ENCODE measurements around the gene TEX14. TPM values are rescaled to one million over a fixed set of nuclear protein-coding genes. Genes with fewer than 3 reads are reported as not detected.

Gene TEX14
- polyA plus RNA-seq, 1 of the 3 experiments (the other 2 are of a cell fraction): 0.02 TPM

DNA sequence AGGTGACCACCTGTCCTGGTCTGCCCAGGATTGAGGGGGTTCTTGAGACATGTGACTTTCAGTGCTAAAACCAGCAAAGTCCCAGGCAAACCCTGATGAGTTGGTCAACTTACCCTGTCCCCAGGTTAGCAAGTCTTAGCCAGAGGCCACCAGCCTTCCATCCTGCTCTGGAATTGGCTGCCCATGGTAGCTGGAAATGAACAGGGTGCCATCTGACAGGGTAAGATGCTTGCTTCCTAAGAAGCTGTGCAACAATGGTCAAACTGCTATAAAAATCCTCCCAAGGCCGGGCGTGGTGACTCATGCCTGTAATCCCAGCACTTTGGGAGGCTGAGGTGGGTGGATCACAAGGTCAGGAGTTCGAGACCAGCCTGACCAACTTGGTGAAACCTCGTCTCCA, 154.6 kb downstream of the TEX14 start:
- Histone ChIP-seq H3K27me3 (ENCODE audit: insufficient read depth) (peaks cover 13% of the 10 kb centered on the region; the same call in 1 of the 2 replicates), H3K9ac (no peak overlapping the region), H3F3A (replicated peaks; ENCODE audit: insufficient read depth) (no peaks in the 10 kb centered on the region), H3K36me3 (replicated peaks in 1 of 2; ENCODE audit: control insufficient read depth in 1 of 2, insufficient read depth in 2 of 2, low read length in 1 of 2) (no peaks in the 10 kb centered on the region), H3K9me2 (no peaks in the 10 kb centered on the region), H3K4me2 (no peak overlapping the region), H3K27ac (ENCODE audit: low read depth in 2 of 2, low read length in 1 of 2) (no peak overlapping the region), H3K4me3 (ENCODE audit: low read depth in 2 of 2, low read length in 1 of 2) (no peak overlapping the region), H3K9me3 (no peaks in the 10 kb centered on the region), H4K20me1 (ENCODE audit: insufficient read depth) (no peaks in the 10 kb centered on the region), H2AFZ (ENCODE audit: low read depth) (no peak overlapping the region), H3K4me1 (ENCODE audit: control insufficient read depth in 1 of 2, insufficient read depth in 2 of 2, low read depth in 1 of 2, low read length in 1 of 2) (peaks cover 4 to 5% of the 10 kb centered on the region in 2 experiments; a peak in 2 of 4 replicates), H3K79me2 (ENCODE audit: insufficient read depth) (no peaks in the 10 kb centered on the region)
- DNase-seq: no peak
- CTCF ChIA-PET: interaction anchor here (1.0 to 4.6 kb wide), 3 partner anchors 19 to 100 kb away, joined by 3 to 27 read pairs (median 3); no protein-coding TSS in a partner anchor
- POLR2A ChIA-PET: no interaction called here
- TF ChIP-seq REST (IDR thresholded peaks at IDR 0.05; ENCODE audit: low read depth, low read length) (no peak), ELF1 (IDR thresholded peaks at IDR 0.05) (no peak), EP300 (IDR thresholded peaks at IDR 0.05; ENCODE audit: borderline replicate concordance in 1 of 2, low read depth in 1 of 2, low read length in 1 of 2) (no peak), POLR2AphosphoS5 (IDR thresholded peaks at IDR 0.05; ENCODE audit: low read depth, low read length) (no peak), MEF2A (IDR thresholded peaks at IDR 0.05; ENCODE audit: borderline replicate concordance, low read depth) (no peak), RXRA (IDR thresholded peaks at IDR 0.05; ENCODE audit: borderline replicate concordance, low read depth) (no peak), YY1 (IDR thresholded peaks at IDR 0.05; ENCODE audit: low read depth) (no peak), NRF1 (IDR thresholded peaks at IDR 0.05; ENCODE audit: low read depth, low read length) (no peak), RAD21 (IDR thresholded peaks at IDR 0.05; ENCODE audit: low read length) (no peak), CHD2 (IDR thresholded peaks at IDR 0.05; ENCODE audit: low read length, partially characterized antibody) (no peak), RFX5 (IDR thresholded peaks at IDR 0.05; ENCODE audit: low read length) (no peak), SIN3A (IDR thresholded peaks at IDR 0.05; ENCODE audit: borderline replicate concordance, low read depth, low read length) (no peak)
- TF ChIP-seq, protein P1, sequence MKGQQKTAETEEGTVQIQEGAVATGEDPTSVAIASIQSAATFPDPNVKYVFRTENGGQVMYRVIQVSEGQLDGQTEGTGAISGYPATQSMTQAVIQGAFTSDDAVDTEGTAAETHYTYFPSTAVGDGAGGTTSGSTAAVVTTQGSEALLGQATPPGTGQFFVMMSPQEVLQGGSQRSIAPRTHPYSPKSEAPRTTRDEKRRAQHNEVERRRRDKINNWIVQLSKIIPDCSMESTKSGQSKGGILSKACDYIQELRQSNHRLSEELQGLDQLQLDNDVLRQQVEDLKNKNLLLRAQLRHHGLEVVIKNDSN (IDR thresholded peaks at IDR 0.05; ENCODE audit: borderline replicate concordance, low read depth): no peak
- WGBS (ENCODE audit: low lambda C conversion rate): 43% methylated on average over 4 of the region's 4 CpGs

DNA sequence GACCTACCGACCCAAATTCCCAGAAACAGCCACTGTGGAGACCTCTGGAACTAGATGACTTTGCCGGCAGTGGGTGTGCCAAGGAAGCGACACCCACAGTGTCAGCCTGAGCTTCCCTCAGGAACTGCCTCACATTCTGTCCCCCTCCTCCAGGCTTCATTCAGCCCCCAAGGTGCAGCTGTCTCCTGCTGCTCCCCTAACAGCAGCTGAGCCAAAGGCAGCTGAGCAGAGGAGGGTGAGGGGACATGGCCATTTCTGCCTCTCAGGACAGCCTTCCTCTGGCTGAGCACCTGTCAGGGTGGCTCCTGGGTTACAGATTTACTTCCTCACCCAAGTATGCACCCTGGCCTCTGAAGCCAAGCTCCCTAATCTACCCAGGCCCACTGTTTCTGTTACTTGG, 155.3 kb downstream of the TEX14 start:
- ChIA-PET POLR2A (no interaction called here), CTCF (interaction anchor here (0.5 to 10.3 kb wide), 6 partner anchors 8 to 256 kb away, joined by 3 to 112 read pairs (median 8); a partner anchor contains a TSS)
- Histone ChIP-seq H3K9ac (no peak overlapping the region), H3K4me1 (ENCODE audit: control insufficient read depth in 1 of 2, insufficient read depth in 2 of 2, low read depth in 1 of 2, low read length in 1 of 2) (peaks cover 5 to 7% of the 10 kb centered on the region in 2 experiments; a peak in 2 of 4 replicates), H3K4me3 (ENCODE audit: low read depth in 2 of 2, low read length in 1 of 2) (no peak overlapping the region), H3K27me3 (ENCODE audit: insufficient read depth) (peaks cover 6% of the 10 kb centered on the region; the same call in 1 of the 2 replicates), H3K9me3 (no peaks in the 10 kb centered on the region), H3K79me2 (ENCODE audit: insufficient read depth) (no peaks in the 10 kb centered on the region), H3K27ac (ENCODE audit: low read depth in 2 of 2, low read length in 1 of 2) (no peak overlapping the region), H2AFZ (ENCODE audit: low read depth) (no peak overlapping the region), H4K20me1 (ENCODE audit: insufficient read depth) (no peaks in the 10 kb centered on the region), H3F3A (replicated peaks; ENCODE audit: insufficient read depth) (no peaks in the 10 kb centered on the region), H3K36me3 (replicated peaks in 1 of 2; ENCODE audit: control insufficient read depth in 1 of 2, insufficient read depth in 2 of 2, low read length in 1 of 2) (no peaks in the 10 kb centered on the region), H3K9me2 (no peaks in the 10 kb centered on the region), H3K4me2 (no peak overlapping the region)
- TF ChIP-seq GABPA (IDR thresholded peaks at IDR 0.05; ENCODE audit: low read depth) (no peak), TEAD4 (IDR thresholded peaks at IDR 0.05; ENCODE audit: borderline replicate concordance, insufficient read depth) (no peak)
- DNase-seq: no peak
- 67% methylated on average over 3 of the region's 3 CpGs for whole genome bisulfite sequencing (ENCODE audit: low lambda C conversion rate)

Data from SK-N-SH (cell line).